Adrenal gland (tissue), 5 donors: ENCODE results near the gene FBLN7.

Experiments
- POLR2A ChIP-seq, 2 donors: fragments of 450-650 bp; IDR thresholded peaks; one replicate each; pipeline ENCODE4 v1.6.1; 2017; ENCODE audit warnings: antibody characterized with exemption in 2 of 2, mild to moderate bottlenecking in 2 of 2, moderate library complexity in 1 of 2
- TF ChIP-seq, protein P1 (sequence below), 6 experiments: fragments of 450-650 bp in 4 of 6; fragments of 200-600 bp in 2 of 6; sonication (generic) in 1 of 6; IDR thresholded peaks; 1 replicate in 5 of 6; 2 replicates in 1 of 6; pipeline versions ENCODE4 v1.5.1 to v1.8.0; 2016 to 2021; ENCODE audit warnings: antibody characterized with exemption in 6 of 6, mild to moderate bottlenecking in 2 of 6, moderate library complexity in 1 of 6
- donor health status: DM: no; HTN: no; CAD: no.

DNA sequence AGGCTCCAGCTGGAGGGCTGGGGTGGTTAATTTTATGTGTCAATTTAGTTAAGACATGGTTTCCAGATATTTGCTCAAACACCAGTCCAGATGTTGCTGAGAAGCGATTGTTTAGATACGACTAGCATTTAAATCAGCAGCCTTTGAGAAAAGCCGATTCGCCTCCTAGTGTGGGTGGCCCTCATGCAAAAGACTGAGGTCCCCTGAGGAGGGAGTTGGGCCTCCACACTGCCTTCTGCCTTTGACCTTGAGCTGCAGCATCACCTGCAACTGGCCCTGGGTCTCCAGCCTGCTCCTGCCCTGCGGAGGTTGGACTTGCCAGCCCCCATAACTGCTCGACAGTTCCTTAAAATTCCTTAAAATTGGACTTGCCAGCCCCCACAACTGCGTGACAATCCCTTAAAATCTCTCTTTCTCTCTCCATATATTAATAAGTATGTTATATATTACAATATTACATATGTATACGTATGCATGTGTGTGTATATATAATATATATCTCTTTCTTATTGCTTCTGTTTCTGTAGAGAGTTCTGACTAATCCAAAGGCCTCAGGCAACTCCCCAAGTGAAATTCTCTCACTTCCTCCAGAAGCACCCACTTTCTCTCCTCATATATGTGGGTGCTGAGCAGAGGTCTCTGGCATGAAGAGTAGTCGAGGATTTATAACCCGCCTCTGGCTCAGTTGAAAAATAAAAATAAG lies 14.4 kb downstream of the FBLN7 start:
- no peak for TF ChIP-seq POLR2A (IDR thresholded peaks at IDR 0.05)
- TF ChIP-seq, protein P1, sequence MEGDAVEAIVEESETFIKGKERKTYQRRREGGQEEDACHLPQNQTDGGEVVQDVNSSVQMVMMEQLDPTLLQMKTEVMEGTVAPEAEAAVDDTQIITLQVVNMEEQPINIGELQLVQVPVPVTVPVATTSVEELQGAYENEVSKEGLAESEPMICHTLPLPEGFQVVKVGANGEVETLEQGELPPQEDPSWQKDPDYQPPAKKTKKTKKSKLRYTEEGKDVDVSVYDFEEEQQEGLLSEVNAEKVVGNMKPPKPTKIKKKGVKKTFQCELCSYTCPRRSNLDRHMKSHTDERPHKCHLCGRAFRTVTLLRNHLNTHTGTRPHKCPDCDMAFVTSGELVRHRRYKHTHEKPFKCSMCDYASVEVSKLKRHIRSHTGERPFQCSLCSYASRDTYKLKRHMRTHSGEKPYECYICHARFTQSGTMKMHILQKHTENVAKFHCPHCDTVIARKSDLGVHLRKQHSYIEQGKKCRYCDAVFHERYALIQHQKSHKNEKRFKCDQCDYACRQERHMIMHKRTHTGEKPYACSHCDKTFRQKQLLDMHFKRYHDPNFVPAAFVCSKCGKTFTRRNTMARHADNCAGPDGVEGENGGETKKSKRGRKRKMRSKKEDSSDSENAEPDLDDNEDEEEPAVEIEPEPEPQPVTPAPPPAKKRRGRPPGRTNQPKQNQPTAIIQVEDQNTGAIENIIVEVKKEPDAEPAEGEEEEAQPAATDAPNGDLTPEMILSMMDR (IDR thresholded peaks at IDR 0.05): no peak
